ENCODE results near the gene CPSF4L.
A peak's percentile ranks its signal among the peaks of the same experiment; 100 is the strongest.

DNA sequence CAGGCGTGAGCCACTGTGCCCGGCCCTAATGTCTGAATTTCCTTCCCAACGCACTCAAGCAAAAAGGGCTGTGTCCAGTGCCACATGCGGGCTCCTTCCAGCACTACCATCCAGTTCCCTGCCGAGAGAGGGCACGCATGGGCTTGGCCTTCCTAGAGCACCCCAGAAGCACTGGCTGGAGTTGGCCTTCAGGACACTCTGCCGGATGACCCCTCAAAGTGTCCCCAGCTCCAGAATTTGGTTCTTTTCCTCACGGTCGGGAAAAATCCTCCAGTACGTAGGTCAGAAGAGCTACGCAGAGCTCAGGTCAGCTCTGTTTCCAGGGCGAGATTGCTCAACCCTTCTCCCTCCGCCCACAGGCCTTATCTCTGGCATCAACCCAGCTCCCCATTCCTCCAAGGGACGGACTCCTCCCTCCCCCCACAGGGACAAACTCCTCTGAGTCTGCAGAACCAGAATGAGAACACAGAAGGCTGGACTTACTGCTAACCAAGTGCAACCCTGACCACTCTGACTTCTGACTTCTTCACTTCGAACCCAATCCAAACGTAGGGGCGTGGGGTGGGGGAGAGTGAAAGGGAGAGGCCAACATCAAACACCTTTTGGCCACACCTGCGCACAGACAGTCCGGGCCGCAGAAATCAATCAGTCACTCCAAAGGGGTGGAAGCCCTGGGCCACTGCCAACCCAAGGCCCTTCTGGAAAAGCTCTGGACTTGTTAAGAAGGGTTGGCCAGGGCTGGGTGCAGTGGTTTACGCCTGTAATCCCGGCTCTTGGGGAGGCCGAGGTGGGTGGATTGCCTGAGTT, 46.5 kb upstream of the CPSF4L start:
- TF ChIP-seq, protein P1, sequence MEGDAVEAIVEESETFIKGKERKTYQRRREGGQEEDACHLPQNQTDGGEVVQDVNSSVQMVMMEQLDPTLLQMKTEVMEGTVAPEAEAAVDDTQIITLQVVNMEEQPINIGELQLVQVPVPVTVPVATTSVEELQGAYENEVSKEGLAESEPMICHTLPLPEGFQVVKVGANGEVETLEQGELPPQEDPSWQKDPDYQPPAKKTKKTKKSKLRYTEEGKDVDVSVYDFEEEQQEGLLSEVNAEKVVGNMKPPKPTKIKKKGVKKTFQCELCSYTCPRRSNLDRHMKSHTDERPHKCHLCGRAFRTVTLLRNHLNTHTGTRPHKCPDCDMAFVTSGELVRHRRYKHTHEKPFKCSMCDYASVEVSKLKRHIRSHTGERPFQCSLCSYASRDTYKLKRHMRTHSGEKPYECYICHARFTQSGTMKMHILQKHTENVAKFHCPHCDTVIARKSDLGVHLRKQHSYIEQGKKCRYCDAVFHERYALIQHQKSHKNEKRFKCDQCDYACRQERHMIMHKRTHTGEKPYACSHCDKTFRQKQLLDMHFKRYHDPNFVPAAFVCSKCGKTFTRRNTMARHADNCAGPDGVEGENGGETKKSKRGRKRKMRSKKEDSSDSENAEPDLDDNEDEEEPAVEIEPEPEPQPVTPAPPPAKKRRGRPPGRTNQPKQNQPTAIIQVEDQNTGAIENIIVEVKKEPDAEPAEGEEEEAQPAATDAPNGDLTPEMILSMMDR (IDR thresholded peaks at IDR 0.05), result no peak
- TF ChIP-seq POLR2A (IDR thresholded peaks at IDR 0.05) (peak in 1 of 2 donors; percentile 38), EP300 (IDR thresholded peaks at IDR 0.05) (peak; percentile 23 to 79)

All from tibial nerve (tissue), 4 donors.